ENCODE data around the gene SRMS. TPM values are rescaled to one million over a fixed set of nuclear protein-coding genes. Genes with fewer than 3 reads are reported as not detected.

The SRMS gene, protein sequence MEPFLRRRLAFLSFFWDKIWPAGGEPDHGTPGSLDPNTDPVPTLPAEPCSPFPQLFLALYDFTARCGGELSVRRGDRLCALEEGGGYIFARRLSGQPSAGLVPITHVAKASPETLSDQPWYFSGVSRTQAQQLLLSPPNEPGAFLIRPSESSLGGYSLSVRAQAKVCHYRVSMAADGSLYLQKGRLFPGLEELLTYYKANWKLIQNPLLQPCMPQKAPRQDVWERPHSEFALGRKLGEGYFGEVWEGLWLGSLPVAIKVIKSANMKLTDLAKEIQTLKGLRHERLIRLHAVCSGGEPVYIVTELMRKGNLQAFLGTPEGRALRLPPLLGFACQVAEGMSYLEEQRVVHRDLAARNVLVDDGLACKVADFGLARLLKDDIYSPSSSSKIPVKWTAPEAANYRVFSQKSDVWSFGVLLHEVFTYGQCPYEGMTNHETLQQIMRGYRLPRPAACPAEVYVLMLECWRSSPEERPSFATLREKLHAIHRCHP
- total RNA-seq (2014; rRNA removed; shearing (Covaris generic)), result 0.13 TPM in 1 of 2 replicates, not detected in the other

DNA sequence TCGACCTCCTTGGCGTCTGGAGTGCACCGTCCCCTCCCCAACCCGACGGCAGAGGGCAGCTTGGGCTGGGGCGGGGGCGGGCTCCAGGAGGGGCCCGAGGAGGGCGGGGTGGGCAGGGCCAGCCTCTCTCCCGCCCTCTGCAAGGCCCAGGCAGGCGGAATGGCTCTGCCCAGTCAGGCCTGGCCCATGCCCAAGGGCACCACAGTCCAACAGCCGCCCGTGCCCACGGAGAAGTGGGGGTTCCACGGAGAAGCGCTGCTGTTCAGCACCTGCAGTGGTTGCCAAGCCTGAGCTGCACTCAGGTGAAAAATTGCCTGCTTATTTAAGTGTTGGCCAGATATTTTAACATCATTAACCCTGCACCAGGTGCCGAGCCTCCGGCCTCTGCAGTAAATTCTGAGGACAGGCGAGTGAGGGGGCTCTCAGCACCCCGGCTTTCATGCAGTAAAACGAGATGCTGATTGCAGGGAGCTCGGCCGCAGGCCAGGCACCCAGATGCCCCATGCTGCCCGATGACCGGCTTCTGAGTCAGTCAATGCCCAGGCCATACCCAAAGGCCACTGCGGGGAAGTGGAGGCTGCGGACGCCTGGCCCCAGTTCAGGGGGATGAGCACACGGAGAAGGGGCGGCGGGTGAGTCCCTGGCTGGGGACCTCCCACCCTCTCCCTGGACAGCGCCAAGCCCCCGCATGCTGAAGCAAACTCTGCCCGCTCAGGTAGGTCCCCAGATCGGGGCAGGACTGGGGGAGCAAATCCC, at the start of gene SRMS:
SRMS (minus strand) TSS at position 25 of the 756 bp plus-strand sequence. CDS start 286 bp downstream, outside the sequence.
- DNase-seq (ENCODE audit: low spot score), result peak; percentile 25

DNA sequence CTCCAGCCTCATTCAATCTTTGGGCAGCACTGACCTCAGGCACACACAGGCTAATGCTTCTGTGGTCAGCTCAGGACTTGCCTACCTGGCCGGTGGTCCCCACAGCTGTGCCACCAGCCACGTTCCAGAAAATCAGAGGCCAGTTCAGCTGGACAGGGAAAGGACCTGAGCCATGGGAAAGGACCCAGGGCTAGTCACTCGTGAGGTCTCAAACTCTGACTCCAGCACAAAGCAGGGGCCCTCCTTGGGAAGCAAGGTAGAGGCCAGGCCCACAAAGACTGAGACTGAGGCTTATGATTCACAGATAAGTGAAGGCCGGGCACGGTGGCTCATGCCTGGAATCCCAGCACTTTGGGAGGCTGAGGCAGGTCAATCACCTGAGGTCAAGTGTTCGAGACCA, 48.9 kb upstream of the SRMS start:
- DNase-seq (ENCODE audit: low spot score), result no peak

DNA sequence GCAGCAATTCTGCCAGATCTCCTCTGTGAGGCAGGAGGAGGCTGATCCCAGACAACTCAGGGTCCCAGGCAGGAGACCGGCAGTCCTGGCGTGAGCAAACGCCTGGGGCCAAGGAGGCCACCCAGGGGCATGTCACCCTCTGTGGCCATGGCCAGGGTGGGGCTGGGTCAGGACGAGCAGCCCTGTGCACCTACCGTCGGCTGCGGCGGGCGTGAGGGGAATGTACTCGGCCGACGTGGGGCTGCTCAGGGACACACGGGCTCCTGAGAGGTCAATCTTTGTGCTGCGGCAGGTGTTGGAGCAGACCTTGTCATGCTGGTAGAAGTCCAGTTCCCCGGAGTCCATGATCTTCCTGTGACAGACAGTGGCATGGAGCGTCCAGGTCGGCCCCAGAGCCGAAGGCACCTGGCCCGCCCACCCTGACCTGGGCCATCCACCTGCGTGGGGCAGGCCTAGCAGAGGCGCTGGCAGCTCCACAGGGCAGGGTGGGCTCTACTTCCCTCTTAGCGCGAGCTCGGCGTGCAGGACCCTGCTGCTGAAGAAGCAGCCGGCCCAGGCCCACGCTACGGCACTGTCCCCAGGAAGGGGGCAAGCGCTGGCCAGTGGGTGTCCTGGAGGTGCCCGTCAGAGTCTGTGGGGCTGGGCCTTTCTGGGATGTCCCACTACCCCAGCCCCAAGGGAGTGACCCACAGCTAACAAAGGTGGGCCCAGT, 48.0 kb upstream of the SRMS start:
- DNase-seq (ENCODE audit: low spot score), result no peak

DNA sequence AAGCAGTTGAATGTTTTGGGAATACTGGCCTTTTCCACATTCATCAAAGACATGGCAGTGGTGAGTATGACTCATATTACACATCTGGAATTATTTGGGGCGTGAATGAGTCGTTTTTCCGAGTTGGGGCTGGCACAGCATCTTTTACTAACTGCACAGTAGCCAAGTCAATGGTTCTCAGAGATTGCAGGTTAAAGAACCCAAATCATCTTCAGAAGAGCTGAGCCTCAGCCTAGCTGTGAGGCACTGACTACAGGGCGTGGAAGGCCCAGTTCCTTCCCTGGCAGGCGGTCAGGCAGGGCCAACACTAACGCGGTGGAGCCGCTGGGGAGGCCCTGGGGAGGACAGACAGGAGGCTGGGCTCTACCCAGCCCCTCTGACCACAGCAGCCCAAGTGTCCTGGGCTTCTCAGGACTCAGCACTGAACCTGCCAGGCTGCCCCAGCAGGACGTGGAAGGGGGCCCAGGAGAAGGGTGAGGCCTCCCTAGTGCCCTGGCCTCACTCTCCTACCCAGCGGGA, 46.6 kb upstream of the SRMS start:
- DNase-seq (ENCODE audit: low spot score), result no peak

DNA sequence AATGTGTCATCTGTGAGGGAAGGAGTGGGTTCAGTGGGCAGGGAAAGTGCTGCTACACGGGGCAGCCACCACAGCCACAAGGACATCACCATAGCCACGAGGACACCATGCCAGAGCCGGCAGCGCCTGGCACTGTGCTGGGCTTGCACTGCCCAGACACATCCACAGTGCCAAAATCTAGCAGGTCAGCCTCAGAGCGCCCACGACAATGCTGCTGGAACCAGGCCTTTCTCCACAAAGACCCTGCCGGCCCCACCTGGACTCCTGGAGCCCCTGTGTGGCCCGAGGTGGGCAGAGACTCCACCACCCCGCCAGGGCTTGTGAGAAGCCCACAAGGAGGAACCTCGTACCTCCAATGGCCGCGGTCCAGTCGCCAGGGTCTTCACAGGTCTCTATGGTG, 45.1 kb upstream of the SRMS start:
- DNase-seq (ENCODE audit: low spot score), result no peak

DNA sequence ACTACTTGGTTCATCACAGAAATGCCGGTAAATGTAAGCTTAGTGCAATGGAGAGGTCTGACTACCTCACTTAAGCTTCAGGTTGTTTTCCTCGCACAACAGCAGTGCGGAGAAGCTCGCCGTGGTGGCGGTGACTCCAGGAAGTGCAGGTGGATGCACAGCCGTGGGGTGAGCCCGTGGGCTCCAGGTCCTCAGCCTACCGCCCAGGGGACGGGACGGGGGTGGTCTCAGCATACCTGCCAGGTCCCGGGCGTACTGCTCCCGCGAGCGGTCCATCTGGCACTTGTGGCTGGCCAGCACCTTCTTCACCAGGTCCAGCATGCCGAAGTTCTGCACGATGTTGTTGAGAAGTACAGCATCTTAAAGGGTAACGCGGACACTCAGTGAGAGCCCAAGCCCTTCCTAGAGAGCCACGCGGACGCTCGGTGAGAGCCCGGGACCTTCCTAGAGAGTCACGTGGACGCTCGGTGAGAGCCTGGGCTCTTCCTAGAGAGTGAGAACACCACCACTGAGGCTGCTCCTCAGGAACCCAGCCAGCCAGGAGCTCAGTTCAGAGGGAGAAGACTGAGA, 44.3 kb upstream of the SRMS start:
- DNase-seq (ENCODE audit: low spot score), result no peak

DNA sequence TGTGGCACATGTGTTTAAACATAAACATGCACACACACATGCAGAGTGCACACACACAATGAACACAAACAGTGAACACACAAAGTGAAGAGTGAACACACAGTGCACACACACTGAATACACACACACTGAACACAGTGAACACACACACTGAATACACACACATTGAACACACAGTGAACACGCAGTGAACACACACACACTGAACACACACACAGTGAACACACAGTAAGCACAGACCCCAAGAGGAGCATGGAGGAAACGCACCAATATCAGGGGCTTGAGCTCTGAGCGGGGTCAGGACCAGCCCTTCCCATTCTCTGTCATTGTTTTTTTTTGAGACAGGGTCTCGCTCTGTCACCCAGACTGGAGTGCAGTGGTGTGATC, 43.6 kb upstream of the SRMS start:
- no peak for DNase-seq (ENCODE audit: low spot score)

DNA sequence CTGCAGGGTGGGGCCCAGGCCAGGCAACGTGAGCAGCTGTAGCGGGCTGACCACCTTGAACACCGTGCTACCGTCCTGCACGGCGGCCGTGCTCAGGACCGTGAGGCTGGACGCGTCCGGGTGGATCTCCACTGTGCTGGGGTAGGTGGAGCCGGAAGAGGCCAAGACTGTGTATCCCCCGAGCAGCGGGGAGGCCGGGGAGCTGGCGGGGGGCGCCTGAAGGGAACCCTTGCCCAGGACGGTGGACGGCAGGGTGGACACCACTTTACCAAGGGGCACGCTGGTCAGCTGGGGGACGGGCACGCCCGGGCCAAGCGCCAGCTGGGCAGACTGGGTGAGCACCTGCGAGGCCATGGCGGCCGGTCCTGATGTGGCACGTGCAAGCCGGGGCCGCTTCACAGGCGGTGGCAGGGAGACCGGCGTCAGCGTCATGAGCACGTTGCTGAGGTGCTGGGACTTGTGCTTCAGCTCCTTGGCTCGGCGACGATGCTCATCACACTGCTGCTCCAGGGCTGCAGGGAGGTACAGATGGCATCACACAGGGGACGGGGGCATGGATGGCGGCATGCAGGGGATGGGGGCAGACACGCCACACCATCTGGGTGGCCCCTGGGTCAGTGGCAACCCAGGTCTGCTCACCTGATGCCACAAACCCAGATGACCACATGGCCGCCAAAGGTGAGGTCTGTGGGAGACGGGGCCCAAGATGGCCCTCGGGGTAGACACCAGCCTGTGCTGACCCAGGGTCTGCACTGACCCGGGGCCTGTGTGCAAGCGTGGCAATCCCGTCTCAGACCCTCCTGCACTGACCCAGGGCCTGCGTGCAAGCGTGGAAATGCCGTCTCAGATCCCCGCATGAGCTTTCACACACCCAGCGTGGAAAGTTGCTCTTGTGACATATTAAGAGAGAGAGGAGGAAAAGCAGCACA, 42.9 kb upstream of the SRMS start:
- no peak for DNase-seq (ENCODE audit: low spot score)

DNA sequence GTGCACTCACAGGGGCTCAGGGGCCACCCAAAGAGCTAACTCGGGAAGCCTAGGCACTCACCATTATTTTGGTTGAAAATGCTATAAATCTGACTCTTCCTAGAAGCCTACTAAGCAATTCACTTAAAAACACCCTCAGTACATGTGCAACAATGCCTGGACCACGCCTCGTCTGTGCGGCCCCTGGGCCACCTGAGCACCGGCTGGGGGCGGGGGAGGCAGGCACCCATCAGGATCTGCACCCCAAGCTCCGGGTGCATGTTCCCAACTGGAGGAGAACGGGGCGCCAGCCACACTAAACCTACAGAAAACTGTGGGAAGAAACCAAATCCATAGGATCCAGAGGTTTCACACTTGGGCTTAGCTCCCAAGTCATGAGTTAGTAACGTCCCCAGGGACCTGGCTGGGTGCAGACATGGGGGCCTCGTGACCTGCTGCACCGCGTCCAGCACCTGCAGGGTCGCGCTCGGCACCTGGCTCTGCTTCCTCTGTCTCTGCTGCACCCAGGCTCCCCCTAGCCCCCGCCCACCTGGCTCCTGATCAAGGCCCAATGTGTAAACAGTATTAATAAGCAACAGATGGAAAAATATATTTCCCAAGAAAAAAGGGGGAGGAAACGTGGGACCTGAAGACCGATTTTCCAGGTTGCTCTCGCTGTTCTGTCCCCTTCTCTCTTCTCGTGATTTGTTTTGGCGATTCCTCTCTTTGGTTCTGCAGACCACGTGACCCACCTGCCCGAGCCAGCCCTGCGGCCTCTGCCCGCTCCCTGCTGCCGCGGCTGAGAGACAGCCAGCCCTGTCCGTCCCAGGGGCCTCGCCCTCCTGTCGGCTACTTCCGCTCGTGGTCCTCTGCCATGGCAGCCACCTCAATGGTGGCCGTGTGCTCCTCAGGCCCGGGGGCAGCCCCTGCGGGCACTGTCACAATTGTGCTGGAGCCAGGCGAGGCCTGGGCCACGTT, 42.0 kb upstream of the SRMS start:
- no peak for DNase-seq (ENCODE audit: low spot score)

DNA sequence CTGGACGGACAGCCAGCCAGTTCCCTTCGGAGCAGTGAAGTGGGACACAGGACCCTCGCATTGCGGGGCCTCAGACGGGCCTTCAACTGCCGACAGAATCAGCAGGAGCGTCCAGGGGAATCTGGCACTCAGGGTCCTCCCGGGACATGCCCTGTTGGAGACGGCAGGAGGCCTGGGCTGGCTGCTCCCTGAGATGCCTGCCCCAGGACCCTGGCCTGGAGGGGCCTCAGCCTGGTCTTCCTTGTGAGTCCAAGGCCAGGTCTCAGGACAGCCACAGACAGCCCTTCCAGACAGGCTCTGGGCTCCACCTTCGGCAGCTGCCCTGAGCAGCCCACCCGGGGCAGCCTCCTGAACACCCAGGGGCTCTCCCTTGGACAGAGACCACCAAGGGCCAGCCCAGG, 41.1 kb upstream of the SRMS start:
- DNase-seq (ENCODE audit: low spot score), result no peak

DNA sequence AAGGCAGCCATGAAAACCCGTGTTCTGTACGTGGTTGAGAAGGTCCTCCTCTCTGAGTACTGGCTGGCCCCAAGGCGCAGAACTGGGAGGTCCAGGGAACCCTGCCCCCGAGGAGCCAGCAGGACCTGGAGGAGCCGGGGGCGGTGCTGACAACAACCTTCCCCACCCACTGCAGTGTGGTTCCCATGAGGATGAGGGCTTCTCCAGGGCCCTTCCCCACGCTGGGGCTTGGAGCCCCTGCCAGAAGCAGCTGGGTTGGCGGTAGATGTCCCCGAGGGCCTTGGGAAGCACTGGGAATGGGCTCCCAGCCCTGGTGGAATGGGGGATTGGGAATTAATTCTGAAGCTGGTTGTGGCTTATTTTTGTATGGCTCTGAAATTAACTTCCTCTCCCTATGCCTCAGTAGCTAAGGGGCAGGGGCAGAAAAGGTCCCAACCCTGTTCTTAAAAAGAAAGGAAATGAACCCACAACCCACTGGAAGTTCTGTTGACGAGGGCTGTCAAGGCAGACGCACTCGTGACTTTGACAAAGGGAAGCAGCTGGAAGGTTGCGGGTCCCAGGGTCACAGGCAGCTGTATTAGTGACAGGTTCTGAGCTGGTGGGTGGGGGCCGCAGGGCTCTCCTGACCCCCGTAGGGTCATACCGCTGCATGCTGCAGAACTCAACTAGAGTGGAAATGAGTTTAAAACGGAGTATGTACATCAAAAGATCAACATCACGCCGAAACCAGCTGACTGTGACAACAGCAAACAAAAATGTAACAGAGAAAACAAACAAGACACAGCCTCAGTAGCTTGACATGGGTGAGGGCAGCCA, 40.4 kb upstream of the SRMS start:
- no peak for DNase-seq (ENCODE audit: low spot score)

DNA sequence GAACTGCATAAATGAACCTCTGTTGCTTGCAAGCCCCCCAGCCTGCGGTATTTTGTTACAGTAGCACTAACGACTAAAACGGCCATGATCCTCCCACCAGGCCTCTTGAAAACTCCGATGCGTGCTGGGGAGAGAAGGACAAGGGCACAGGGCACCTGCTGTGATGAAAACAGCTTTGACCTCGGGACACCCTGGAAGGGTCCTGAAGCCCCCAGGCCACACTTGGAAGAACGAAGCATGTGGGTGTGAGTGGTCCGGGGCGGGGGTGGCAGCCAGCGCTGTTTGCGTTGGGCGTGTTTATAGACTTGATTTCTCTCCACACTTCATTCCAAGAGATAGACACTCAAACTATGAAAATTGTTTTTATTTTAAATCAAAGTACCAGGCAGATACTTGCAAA, 39.7 kb upstream of the SRMS start:
- DNase-seq (ENCODE audit: low spot score), result no peak

DNA sequence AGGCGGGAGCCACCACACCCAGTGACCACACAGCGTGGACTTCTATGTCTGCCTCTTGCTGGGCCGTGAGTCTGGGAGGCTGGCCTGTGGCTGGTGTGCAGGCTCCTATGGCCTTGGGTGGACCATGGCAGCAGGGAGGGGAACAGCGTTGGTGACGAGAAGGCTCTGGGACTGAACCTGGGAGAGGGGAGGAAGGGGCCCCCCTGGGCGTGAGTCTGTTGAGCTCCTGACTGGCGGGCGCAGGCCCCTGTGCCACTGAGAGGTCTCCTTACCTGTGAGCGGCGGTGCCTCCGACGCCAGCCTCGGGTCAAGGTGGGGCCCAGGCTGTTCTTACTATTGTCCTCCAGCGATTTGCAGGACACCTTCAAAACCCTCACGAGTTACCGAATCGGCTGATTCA, 39.2 kb upstream of the SRMS start:
- no peak for DNase-seq (ENCODE audit: low spot score)

DNA sequence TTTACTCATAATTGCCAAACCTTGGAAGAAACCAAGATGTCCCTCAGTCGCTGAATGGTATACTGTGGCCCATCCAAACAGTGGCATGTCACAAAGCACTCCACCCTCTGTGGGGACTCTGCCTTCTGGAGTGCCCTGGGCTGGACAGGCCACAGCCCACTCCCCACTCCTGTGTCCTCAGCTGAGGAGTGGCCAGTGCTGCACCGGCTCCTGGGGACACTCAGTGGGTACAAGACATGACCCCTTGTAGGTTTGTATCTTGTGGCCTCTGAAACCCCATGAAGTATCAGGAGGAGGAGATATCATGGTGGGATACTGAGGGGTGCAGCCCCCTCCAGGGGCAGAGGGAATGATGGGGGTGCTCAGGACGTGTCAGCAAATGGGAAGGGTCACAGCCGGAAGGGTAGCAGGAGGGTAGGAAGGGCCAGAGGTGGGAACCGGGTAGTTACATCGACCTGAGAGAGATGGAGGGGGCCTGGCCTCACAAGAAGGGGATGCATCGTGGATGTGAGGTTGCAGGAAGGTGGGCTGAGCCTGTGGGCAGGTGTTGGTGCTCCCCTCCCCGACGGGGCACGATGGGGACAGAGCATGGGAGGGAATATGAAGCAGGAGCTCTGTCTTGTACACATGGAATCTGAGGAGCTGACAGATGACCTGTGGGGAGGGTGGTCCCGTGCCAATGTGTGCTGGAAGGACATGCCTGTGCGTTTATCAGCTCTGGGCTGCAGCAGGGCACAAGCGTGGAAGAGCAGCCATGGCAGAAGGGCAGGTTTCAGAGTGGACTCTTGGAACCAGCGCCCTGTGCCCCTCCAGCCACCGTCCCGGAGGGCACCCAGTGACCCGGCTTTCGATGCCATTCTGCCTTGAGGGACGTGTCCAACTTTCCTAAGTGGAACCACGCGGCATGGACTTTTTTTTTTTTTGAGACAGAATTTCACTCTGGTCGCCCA, 38.3 kb upstream of the SRMS start:
- no peak for DNase-seq (ENCODE audit: low spot score)

DNA sequence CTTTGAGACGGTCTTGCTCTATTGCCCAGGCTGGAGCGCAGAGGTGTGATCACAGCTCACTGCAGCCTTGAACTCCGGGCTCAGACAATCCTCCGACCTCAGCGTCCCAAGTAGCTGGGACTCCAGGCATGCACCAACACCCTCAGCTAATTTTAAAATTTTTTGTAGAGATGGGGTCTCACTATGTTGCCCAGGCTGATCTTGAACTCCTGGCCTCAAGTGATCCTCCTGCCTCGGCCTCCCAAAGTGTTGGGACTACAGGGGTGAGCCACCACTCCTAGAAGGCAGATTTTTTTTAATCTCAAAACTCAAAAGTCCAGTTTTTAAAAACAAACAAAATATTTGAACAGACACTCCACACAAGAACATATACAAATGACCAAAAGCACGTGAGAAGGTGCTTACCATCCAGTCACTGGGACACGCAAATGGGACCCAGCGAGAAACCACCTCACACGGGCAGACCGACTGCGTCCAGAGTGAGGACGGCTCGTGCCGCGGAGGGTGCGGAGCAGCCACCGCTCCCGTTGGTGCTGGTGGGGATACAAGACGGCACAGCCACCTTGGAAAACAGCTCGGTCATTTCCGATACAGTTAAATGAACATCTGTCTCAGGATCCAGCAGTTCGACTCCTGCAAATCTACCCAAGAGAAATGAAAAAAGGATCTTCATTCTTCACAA, 35.0 kb upstream of the SRMS start:
- DNase-seq (ENCODE audit: low spot score), result no peak

DNA sequence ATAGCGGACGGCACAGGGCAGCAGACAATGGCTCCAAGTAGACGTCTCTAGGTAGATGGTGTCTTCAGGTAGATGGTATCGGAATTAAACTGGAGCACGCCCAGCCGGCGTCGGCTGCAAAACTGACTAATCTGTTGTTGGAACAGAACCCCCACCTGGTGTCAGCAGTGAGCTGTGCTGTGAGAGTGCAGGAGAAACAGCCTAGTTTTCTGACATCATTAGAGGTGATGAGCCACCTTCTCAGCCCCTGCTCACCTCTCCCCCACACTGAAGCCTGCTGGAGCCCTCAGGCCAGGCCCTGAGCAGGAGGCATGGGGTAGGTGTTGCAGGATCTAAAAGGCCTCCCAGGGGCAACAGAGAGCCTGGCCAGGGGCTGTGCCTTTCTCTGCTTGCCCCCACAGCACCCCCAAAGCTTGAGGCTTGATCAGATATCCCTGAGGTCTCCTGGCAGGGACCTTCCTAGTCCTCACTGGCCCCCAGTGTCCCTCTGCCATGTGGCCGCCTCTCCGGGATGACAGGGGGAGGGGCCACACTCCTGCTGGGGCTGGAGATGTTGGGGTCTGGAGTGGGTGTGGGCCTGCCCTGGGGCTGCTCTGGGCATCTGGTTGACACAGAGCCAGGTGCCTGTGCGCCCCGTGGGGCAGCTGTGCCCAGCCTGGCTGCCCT, 33.4 kb upstream of the SRMS start:
- DNase-seq (ENCODE audit: low spot score), result peak; percentile 86

Data from HT-29 (cell line).